GM12878 (cell line): ENCODE data around the gene ZYG11B. TPM values are rescaled to one million over a fixed set of nuclear protein-coding genes. Genes with fewer than 3 reads are reported as not detected.
"Not testable (repeated sequence)": the region's sequence is repeated elsewhere in the genome, so short reads cannot be mapped to it uniquely, and the experiment has no call there.

Source experiments
- ATAC-seq: fragments of 200-7000 bp; cut with Tn5 transposase; 3 replicates; pipeline ENCODE4 v1.9.1; 2020; ENCODE audit warnings: mild to moderate bottlenecking, moderate library complexity
- BruUV-seq: library from RNA; stranded (reverse); fragments of 400-500 nt; replicated peaks from 2 replicates; lab custom pipeline; 2021; lab: Mats Ljungman, UMichigan
- CTCF ChIA-PET: fragments of 300-600 bp; sonication (Branson Sonifier 250); formaldehyde crosslinking; extraction: SDS; loops from one replicate; lab custom pipeline; 2021; ENCODE audit warnings: inconsistent platforms; lab: Yijun Ruan, JAX
- POLR2A ChIA-PET: fragments of 350-600 bp; formaldehyde crosslinking; extraction: SDS; loops from one replicate; lab custom pipeline; 2021; ENCODE audit warnings: inconsistent platforms; lab: Charles Lee
- RAD21 ChIA-PET: fragments of 300-600 bp; sonication (Branson Sonifier 250); formaldehyde crosslinking; loops from one replicate; lab custom pipeline; 2023; ENCODE audit warnings: antibody characterized with exemption; ENCODE audit not compliant: unreplicated experiment; lab: Charles Lee
- SMC1A ChIA-PET: fragments of 300-600 bp; sonication (Branson Sonifier 250); formaldehyde crosslinking; loops from one replicate; lab custom pipeline; 2023; ENCODE audit not compliant: unreplicated experiment, uncharacterized antibody; lab: Charles Lee
- DNase-seq: peaks from one replicate; pipeline ENCODE4 v3.0.0-alpha.2; 2011; ENCODE audit warnings: low read depth, low spot score
- FAIRE-seq: peaks from 3 replicates; lab custom pipeline; 2011; peaks lifted over from hg19 to GRCh38; lab: Jason Lieb, UNC
- H2AFZ ChIP-seq: 2 replicates; pipeline ENCODE4 v1.6.0; 2011; ENCODE audit warnings: low read depth, low read length, control low read depth; ENCODE audit not compliant: control insufficient read depth
- H3K27ac ChIP-seq: 2 replicates; pipeline ENCODE4 v1.5.1; 2011; ENCODE audit warnings: control low read depth; ENCODE audit not compliant: control insufficient read depth, insufficient read depth
- H3K27me3 ChIP-seq, 2 experiments: replicated peaks in 1 of 2; 2 replicates each; pipeline versions ENCODE4 v1.6.0 to v1.6.1; 2011; ENCODE audit warnings: low read length in 1 of 2; ENCODE audit not compliant: control insufficient read depth in 2 of 2, insufficient read depth in 2 of 2
- H3K36me3 ChIP-seq, 2 experiments: 2 replicates each; pipeline ENCODE4 v1.5.1; 2011; ENCODE audit warnings: low read length in 1 of 2; ENCODE audit not compliant: control insufficient read depth in 2 of 2, insufficient read depth in 2 of 2
- H3K4me1 ChIP-seq: 2 replicates; pipeline ENCODE4 v1.6.1; 2011; ENCODE audit warnings: mild to moderate bottlenecking, low read length, moderate library complexity, mixed read lengths; ENCODE audit not compliant: control insufficient read depth, insufficient read depth
- H3K4me2 ChIP-seq: 2 replicates; pipeline ENCODE4 v1.6.0; 2011; ENCODE audit warnings: control low read depth; ENCODE audit not compliant: control insufficient read depth, insufficient read depth
- H3K4me3 ChIP-seq: fragments of 200-600 bp; sonication (generic); 2 replicates; pipeline ENCODE4 v1.5.1; 2016
- H3K79me2 ChIP-seq: 2 replicates; pipeline ENCODE4 v1.6.0; 2011; ENCODE audit warnings: low read length; ENCODE audit not compliant: control insufficient read depth, insufficient read depth
- H3K9ac ChIP-seq: 2 replicates; pipeline ENCODE4 v1.8.0; 2011; ENCODE audit warnings: low read length, control low read depth, mixed read lengths; ENCODE audit not compliant: control insufficient read depth, insufficient read depth
- H3K9me3 ChIP-seq: replicated peaks from 3 replicates; pipeline ENCODE4 v1.5.1; 2011; ENCODE audit warnings: mild to moderate bottlenecking, low read length; ENCODE audit not compliant: control insufficient read depth, insufficient read depth
- H4K20me1 ChIP-seq: 2 replicates; pipeline ENCODE4 v1.6.0; 2011; ENCODE audit not compliant: control insufficient read depth, insufficient read depth
- BHLHE40 ChIP-seq, 2 experiments: fragments of 450-650 bp in 1 of 2; IDR thresholded peaks; 2 replicates each; pipeline ENCODE4 v1.6.1; 2011 to 2017; ENCODE audit warnings: low read depth in 2 of 2, borderline replicate concordance in 1 of 2, improper control_type of control experiment in 1 of 2, low read length in 1 of 2, mild to moderate bottlenecking in 1 of 2
- FOXK2 ChIP-seq: fragments of 450-650 bp; IDR thresholded peaks from 2 replicates; pipeline ENCODE4 v1.6.1; 2017; ENCODE audit warnings: mild to moderate bottlenecking, moderate library complexity
- HDAC2 ChIP-seq: fragments of 200-600 bp; sonication (generic); IDR thresholded peaks from 2 replicates; pipeline ENCODE4 v1.6.1; 2017
- JUNB ChIP-seq: IDR thresholded peaks from 2 replicates; pipeline ENCODE4 v1.6.1; 2016; ENCODE audit warnings: antibody characterized with exemption, mild to moderate bottlenecking
- NFYB ChIP-seq: IDR thresholded peaks from 2 replicates; pipeline ENCODE4 v1.6.1; 2011; ENCODE audit warnings: low read depth, mild to moderate bottlenecking, low read length, improper control_type of control experiment, moderate library complexity; ENCODE audit not compliant: insufficient read depth
- PML ChIP-seq: IDR thresholded peaks from 2 replicates; pipeline ENCODE4 v1.6.1; 2012; ENCODE audit warnings: low read length, inconsistent platforms
- POLR2AphosphoS2 ChIP-seq: IDR thresholded peaks from 2 replicates; pipeline ENCODE4 v1.6.1; 2011; ENCODE audit warnings: low read depth, mild to moderate bottlenecking, low read length, improper control_type of control experiment, moderate library complexity
- RAD51 ChIP-seq: fragments of 450-650 bp; IDR thresholded peaks from 2 replicates; pipeline ENCODE4 v1.6.1; 2016; ENCODE audit warnings: moderate library complexity, mild to moderate bottlenecking, inconsistent platforms
- RELA ChIP-seq: fragments of 450-650 bp; IDR thresholded peaks from 2 replicates; pipeline ENCODE4 v1.8.0; 2014; ENCODE audit warnings: borderline replicate concordance; ENCODE audit not compliant: partially characterized antibody
- STAT1 ChIP-seq: fragments of 450-650 bp; conservative IDR thresholded peaks from 2 replicates; pipeline ENCODE4 v1.6.1; 2014; ENCODE audit warnings: antibody characterized with exemption, mild to moderate bottlenecking
- TARDBP ChIP-seq: IDR thresholded peaks from 2 replicates; pipeline ENCODE4 v1.6.1; 2016; ENCODE audit warnings: borderline replicate concordance
- ZBED1 ChIP-seq: IDR thresholded peaks from 2 replicates; pipeline ENCODE4 v1.6.1; 2016; ENCODE audit warnings: borderline replicate concordance
- WGBS: methylation state at CpG from one replicate; pipeline ENCODE4 v1.1.6; 2016; ENCODE audit warnings: low lambda C conversion rate; ENCODE audit not compliant: insufficient replicate concordance, insufficient coverage; ENCODE audit errors: missing lambda C conversion rate; 5-methylcytosine and 5-hydroxymethylcytosine counted together
- in situ Hi-C: fragments of 300-500 bp; cut with MboI; formaldehyde crosslinking; loops from 9 replicates; pipeline ENCODE4 v1.14.3; 2018; ENCODE audit warnings: mixed read lengths
- intact Hi-C: fragments of 100-400 bp; cut with micrococcal nuclease; formaldehyde crosslinking; loops from one replicate; pipeline ENCODE4 v1.14.2; 2022; ENCODE audit not compliant: unreplicated experiment
- polyA plus RNA-seq, 11 experiments: library from polyadenylated mRNA; depleted of rRNA in 4 of 11; unstranded in 6 of 11; stranded (reverse) in 5 of 11; fragments of >200 nt; fragmentation: Nextera tagmentation in 4 of 11; fragmentation: Illumina TruSeq in 1 of 11; extraction: Ambion mirVana in 4 of 11; extraction: Trizol in 1 of 11; gene quantifications; 1 replicate in 1 of 11; 2 replicates in 10 of 11; pipeline versions ENCODE4 v1.2.1 to v1.2.3, GENCODE V29; 2011 to 2016; ENCODE audit warnings: inconsistent platforms in 2 of 11, missing spikeins in 2 of 11, low read depth in 1 of 11
- total RNA-seq, 4 experiments: library from RNA; depleted of rRNA in 3 of 4; stranded (reverse); fragments of >200 nt in 3 of 4; fragmentation: Illumina TruSeq in 1 of 4; extraction: Trizol in 1 of 4; gene quantifications; 2 replicates each; pipeline versions ENCODE4 v1.2.1 to v1.2.3, GENCODE V29; 2013 to 2021
- TF ChIP-seq, protein P1 (sequence below): fragments of 450-650 bp; IDR thresholded peaks from 2 replicates; pipeline ENCODE4 v1.6.1; 2017; ENCODE audit warnings: low read depth, mild to moderate bottlenecking, moderate library complexity

The ZYG11B gene
- total and polyA plus RNA-seq, 10 of the 15 experiments (the other 5 are each of a cell fraction or from before 2014, with no cell fraction given) = 1.8 to 8.5 (median 5.3) TPM

DNA sequence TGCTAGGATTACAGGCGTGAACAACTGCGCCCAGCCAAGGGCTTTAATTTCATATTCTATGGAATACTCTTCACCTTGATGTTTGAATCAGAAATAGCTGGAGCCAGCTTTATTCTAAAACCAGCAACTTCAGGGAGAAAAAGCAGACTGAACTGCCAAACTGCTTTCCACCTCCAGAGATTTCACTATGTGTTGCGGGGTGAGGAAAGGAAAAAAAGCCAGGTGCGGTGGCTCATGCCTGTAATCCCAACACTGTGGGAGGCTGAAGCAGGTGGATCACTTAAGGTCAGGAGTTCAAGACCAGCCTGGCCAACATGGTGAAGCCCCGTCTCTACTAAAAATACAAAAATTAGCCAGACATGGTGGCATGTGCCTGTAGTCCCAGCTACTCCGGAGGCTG is 11.0 kb upstream of the ZYG11B start:
- H2AFZ ChIP-seq, H3K9ac ChIP-seq, BruUV-seq, H3K4me2 ChIP-seq, ATAC-seq, in situ Hi-C loops, FAIRE-seq, H3K4me1 ChIP-seq, H3K9me3 ChIP-seq, H3K27me3 ChIP-seq, intact Hi-C loops, H3K79me2 ChIP-seq, POLR2A ChIA-PET, RAD21 ChIA-PET, H3K36me3 ChIP-seq, H4K20me1 ChIP-seq, H3K27ac ChIP-seq, H3K4me3 ChIP-seq, DNase-seq: not testable (repeated sequence)
- 82% methylated on average over 6 of the region's 6 CpGs for WGBS
- CTCF ChIA-PET = interaction anchor here (0.8 to 1.1 kb wide), 2 partner anchors 14 to 16 kb away, joined by 3 read pairs; no protein-coding TSS in a partner anchor
- SMC1A ChIA-PET = interaction anchor here (0.6 kb wide), 1 partner anchor 300 kb away, joined by 3 read pairs; no protein-coding TSS in a partner anchor

DNA sequence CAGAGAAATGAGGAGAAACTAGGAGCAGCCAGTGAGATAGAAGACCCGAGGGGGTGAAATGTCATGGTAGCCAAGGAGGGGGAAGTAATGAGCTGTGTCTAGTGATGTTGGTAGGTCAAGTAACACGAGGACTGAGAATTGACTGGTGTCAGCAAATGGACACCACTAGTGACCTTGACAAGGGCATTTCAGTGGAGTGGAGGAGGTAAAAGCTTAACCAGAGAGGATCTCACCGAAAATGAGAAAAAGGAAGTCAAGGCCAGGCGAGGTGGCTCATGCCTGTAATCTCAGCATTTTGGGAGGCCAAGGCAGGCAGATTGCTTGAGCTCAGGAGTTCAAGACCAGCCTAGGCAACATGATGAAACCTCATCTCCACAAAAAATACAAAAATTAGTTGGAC is 3.0 kb upstream of the ZYG11B start:
- 43% methylated on average over 4 of the region's 4 CpGs for WGBS
- Histone ChIP-seq H2AFZ (no peak overlapping the region), H3K36me3 (no peaks in the 10 kb centered on the region), H3K9ac (no peak overlapping the region), H3K4me1 (no peaks in the 10 kb centered on the region; the same call in 1 of the 2 replicates), H4K20me1 (no peaks in the 10 kb centered on the region), H3K9me3 (no peaks in the 10 kb centered on the region), H3K27ac (no peak overlapping the region), H3K79me2 (peaks cover 12% of the 10 kb centered on the region), H3K4me2 (no peak overlapping the region), H3K27me3 (no peaks in the 10 kb centered on the region), H3K4me3 (no peak overlapping the region)
- ChIA-PET SMC1A (interaction anchor here (0.9 to 1.3 kb wide), 2 partner anchors 22 to 164 kb away, joined by 3 to 4 read pairs; no protein-coding TSS in a partner anchor), CTCF (interaction anchor here (0.8 to 1.6 kb wide), 5 partner anchors 10 to 103 kb away, joined by 3 to 6 read pairs (median 3); no protein-coding TSS in a partner anchor), POLR2A (interaction anchor here (0.6 kb wide), 1 partner anchor 1239 kb away, joined by 4 read pairs; no protein-coding TSS in a partner anchor), RAD21 (no interaction called here)
- intact Hi-C loops = no loop called here
- no TSS peak for BruUV-seq
- ATAC-seq (no peak), DNase-seq (no peak), FAIRE-seq (no peak)
- TF ChIP-seq JUNB (no peak), TARDBP (no peak), NFYB (no peak), BHLHE40 (IDR thresholded peaks at IDR 0.05; ENCODE audit: borderline replicate concordance in 1 of 2, low read depth in 2 of 2, low read length in 1 of 2) (no peak), HDAC2 (no peak), POLR2AphosphoS2 (no peak), RAD51 (no peak), STAT1 (no peak), PML (no peak), ZBED1 (no peak), FOXK2 (no peak), RELA (no peak)
- TF ChIP-seq, protein P1, sequence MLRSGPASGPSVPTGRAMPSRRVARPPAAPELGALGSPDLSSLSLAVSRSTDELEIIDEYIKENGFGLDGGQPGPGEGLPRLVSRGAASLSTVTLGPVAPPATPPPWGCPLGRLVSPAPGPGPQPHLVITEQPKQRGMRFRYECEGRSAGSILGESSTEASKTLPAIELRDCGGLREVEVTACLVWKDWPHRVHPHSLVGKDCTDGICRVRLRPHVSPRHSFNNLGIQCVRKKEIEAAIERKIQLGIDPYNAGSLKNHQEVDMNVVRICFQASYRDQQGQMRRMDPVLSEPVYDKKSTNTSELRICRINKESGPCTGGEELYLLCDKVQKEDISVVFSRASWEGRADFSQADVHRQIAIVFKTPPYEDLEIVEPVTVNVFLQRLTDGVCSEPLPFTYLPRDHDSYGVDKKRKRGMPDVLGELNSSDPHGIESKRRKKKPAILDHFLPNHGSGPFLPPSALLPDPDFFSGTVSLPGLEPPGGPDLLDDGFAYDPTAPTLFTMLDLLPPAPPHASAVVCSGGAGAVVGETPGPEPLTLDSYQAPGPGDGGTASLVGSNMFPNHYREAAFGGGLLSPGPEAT = no peak
- in situ Hi-C loops = no loop called here
